HEK293T (cell line): Measurements from ENCODE around the gene MED1.

ENCODE experiments used
- CTCF ChIA-PET: fragments of 350-600 bp; formaldehyde crosslinking; extraction: SDS; loops from one replicate; lab custom pipeline; 2021; ENCODE audit warnings: antibody characterized with exemption, inconsistent platforms; lab: Yijun Ruan, JAX
- POLR2A ChIA-PET: fragments of 350-600 bp; formaldehyde crosslinking; extraction: SDS; loops from one replicate; lab custom pipeline; 2020; ENCODE audit warnings: antibody characterized with exemption, inconsistent platforms; lab: Yijun Ruan, JAX
- DNase-seq: peaks from one replicate; pipeline ENCODE4 v3.0.0; 2012; ENCODE audit warnings: mixed read lengths; ENCODE audit errors: extremely low spot score
- ARNT ChIP-seq: fragments of 450-650 bp; IDR thresholded peaks from 2 replicates; pipeline ENCODE4 v1.6.1; 2017; ENCODE audit warnings: mild to moderate bottlenecking
- BHLHE40 ChIP-seq: fragments of 450-650 bp; IDR thresholded peaks from 2 replicates; pipeline ENCODE4 v1.6.1; 2016; ENCODE audit warnings: mild to moderate bottlenecking, moderate library complexity, borderline replicate concordance
- CTBP1 ChIP-seq: fragments of 450-650 bp; IDR thresholded peaks from 2 replicates; pipeline ENCODE4 v1.6.1; 2016; ENCODE audit warnings: borderline replicate concordance
- ELF4 ChIP-seq: fragments of 450-650 bp; IDR thresholded peaks from 2 replicates; pipeline ENCODE4 v1.6.1; 2017; ENCODE audit warnings: antibody characterized with exemption
- FOXA1 ChIP-seq: fragments of 450-650 bp; IDR thresholded peaks from 2 replicates; pipeline ENCODE4 v1.6.1; 2016; ENCODE audit warnings: mild to moderate bottlenecking
- FOXK2 ChIP-seq: fragments of 450-650 bp; IDR thresholded peaks from 2 replicates; pipeline ENCODE4 v1.6.1; 2016; ENCODE audit warnings: mild to moderate bottlenecking
- FOXM1 ChIP-seq: fragments of 450-650 bp; IDR thresholded peaks from 2 replicates; pipeline ENCODE4 v1.6.1; 2017; ENCODE audit warnings: mild to moderate bottlenecking, borderline replicate concordance
- HDGF ChIP-seq: fragments of 450-650 bp; IDR thresholded peaks from 2 replicates; pipeline ENCODE4 v1.6.1; 2017; ENCODE audit warnings: antibody characterized with exemption, borderline replicate concordance
- L3MBTL2 ChIP-seq: fragments of 450-650 bp; conservative IDR thresholded peaks from 2 replicates; pipeline ENCODE4 v1.6.1; 2016; ENCODE audit warnings: mild to moderate bottlenecking
- LEF1 ChIP-seq: fragments of 450-650 bp; IDR thresholded peaks from 2 replicates; pipeline ENCODE4 v1.6.1; 2017; ENCODE audit warnings: mild to moderate bottlenecking, borderline replicate concordance
- NFRKB ChIP-seq: fragments of 450-650 bp; IDR thresholded peaks from 2 replicates; pipeline ENCODE4 v1.6.1; 2016; ENCODE audit warnings: mild to moderate bottlenecking, moderate library complexity
- SP1 ChIP-seq: fragments of 450-650 bp; IDR thresholded peaks from 2 replicates; pipeline ENCODE4 v1.6.1; 2017
- SUZ12 ChIP-seq: fragments of 450-650 bp; IDR thresholded peaks from 2 replicates; pipeline ENCODE4 v1.6.1; 2016; ENCODE audit warnings: mild to moderate bottlenecking
- TARDBP ChIP-seq: fragments of 450-650 bp; IDR thresholded peaks from 2 replicates; pipeline ENCODE4 v1.6.1; 2016
- ZNF384 ChIP-seq: fragments of 450-650 bp; IDR thresholded peaks from 2 replicates; pipeline ENCODE4 v1.6.1; 2016
- TF ChIP-seq, protein P1 (sequence below): fragments of 450-650 bp; IDR thresholded peaks from 2 replicates; pipeline ENCODE4 v1.6.1; 2016

The MED1 gene

DNA sequence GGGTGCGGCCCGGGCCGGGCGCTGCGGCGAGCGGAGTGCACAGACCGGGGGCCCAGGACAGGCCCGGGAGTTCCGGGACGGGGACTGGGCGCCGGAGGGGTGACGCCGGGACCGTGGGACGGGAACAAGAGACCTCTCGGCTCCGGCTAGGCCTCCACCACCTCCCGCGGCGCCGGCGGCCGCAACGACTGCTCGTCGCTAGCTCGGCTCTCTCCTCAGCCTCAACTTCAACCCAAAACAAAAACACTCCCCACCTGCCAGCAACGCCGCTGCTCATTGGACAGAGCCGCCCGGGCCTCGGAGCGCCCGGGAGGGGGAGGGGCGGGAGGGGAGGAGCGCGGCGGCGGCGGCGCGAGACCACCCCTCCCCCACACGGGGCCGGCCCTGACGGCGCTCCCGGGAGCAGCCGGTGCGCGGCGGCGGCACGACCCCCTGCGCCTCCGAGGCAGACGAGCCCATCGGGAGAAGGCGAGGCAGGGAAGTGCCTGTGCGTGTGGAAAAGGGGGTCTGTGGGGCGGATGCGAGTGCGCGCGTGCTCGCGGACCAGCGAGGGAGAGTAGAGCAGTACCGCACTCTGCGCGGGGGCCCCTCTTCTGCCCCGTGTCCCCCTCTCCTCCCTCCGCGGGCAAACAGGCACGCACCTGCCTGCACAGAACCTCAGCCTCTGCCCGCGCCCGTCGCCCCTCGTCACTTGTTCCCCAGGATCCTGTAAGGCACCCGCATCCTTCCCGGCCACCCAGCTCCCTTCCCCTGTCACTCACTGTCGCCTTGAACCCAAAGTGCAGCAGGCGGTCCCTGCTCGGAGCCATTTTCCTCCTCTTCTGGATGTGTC, 49.4 kb downstream of the MED1 start, which contains the start of gene FBXL20:
Gene FBXL20, minus strand, starts transcription at position 215 of the 832 bp plus-strand sequence. CDS start 224 bp downstream, outside the sequence.
- peak; percentile 87 for DNase-seq
- TF ChIP-seq TARDBP (no peak; the same call in 1 of the 2 replicates), LEF1 (peak; percentile 91), SUZ12 (no peak), ZNF384 (no peak), FOXM1 (no peak), ARNT (0 out of 2 replicates have a peak, but pooled peaks have one; percentile 35), L3MBTL2 (peak; percentile 57), ELF4 (no peak), BHLHE40 (no peak), CTBP1 (no peak), FOXA1 (no peak), FOXK2 (no peak), SP1 (no peak), HDGF (no peak), NFRKB (no peak)
- TF ChIP-seq, protein P1, sequence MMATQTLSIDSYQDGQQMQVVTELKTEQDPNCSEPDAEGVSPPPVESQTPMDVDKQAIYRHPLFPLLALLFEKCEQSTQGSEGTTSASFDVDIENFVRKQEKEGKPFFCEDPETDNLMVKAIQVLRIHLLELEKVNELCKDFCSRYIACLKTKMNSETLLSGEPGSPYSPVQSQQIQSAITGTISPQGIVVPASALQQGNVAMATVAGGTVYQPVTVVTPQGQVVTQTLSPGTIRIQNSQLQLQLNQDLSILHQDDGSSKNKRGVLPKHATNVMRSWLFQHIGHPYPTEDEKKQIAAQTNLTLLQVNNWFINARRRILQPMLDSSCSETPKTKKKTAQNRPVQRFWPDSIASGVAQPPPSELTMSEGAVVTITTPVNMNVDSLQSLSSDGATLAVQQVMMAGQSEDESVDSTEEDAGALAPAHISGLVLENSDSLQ: peak; percentile 97
- ChIA-PET POLR2A (interaction anchor here (0.6 to 2.8 kb wide), 8 partner anchors 16 to 202 kb away, joined by 3 to 11 read pairs (median 4); partner anchors contain the start of genes CDK12 and RPL19), CTCF (interaction anchor here (0.6 to 2.4 kb wide), 2 partner anchors 9 to 220 kb away, joined by 5 to 6 read pairs; no protein-coding TSS in a partner anchor)

- DNase-seq: no peak
- CTCF ChIA-PET: interaction anchor here (0.6 to 2.4 kb wide), 3 partner anchors 8 to 221 kb away, joined by 3 to 6 read pairs (median 5); no protein-coding TSS in a partner anchor
- POLR2A ChIA-PET: interaction anchor here (0.6 to 2.1 kb wide), 6 partner anchors 15 to 201 kb away, joined by 3 to 11 read pairs (median 3); partner anchors contain the start of gene RPL19
- TF ChIP-seq FOXM1: no peak
- no peak for TF ChIP-seq L3MBTL2
- TF ChIP-seq SUZ12: no peak
- TF ChIP-seq LEF1: no peak
- TF ChIP-seq CTBP1: no peak
- TF ChIP-seq BHLHE40: no peak
- TF ChIP-seq ARNT: no peak
- TF ChIP-seq, protein P1: no peak
- no peak for TF ChIP-seq TARDBP
- no peak for TF ChIP-seq ELF4
- no peak for TF ChIP-seq FOXK2
- TF ChIP-seq NFRKB: no peak
- no peak for TF ChIP-seq FOXA1
- TF ChIP-seq SP1: no peak
- no peak for TF ChIP-seq ZNF384
These were observed 50.3 kb downstream of the MED1 start for GRCh38 chr17:39400547-39401411.

GRCh38 chr17:39399791-39400190, 51.3 kb downstream of the MED1 start:
- TF ChIP-seq SP1 (no peak), FOXA1 (no peak), BHLHE40 (no peak), LEF1 (no peak), ELF4 (no peak), L3MBTL2 (no peak), HDGF (no peak), ARNT (no peak), NFRKB (no peak), SUZ12 (no peak), ZNF384 (no peak), FOXM1 (no peak), FOXK2 (no peak), CTBP1 (no peak), TARDBP (no peak)
- TF ChIP-seq, protein P1: no peak
- CTCF ChIA-PET: interaction anchor here (1.4 kb wide), 1 partner anchor 193 kb away, joined by 3 read pairs; no protein-coding TSS in a partner anchor
- DNase-seq: no peak
- POLR2A ChIA-PET: interaction anchor here (1.3 to 2.1 kb wide), 2 partner anchors 10 to 200 kb away, joined by 4 to 11 read pairs; partner anchors contain the start of gene RPL19

DNA sequence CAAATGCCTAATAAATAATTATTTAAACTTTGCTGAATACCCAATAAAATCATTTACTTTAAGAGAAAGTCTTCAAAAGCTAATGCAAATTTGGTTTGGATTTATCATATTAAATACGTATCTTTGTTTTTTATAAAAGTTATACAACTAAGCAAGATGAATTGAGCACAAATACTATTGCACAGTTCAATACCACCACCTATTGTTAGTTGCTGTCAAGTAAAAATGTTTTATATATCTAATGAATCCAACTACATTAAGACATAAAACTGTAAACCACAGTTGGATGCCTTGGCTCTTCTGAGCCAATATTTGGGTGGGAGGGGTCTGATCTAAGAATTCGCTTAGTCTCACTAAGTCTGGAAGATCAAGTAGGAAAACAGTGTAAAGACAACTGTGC, 57.3 kb downstream of the MED1 start:
- DNase-seq: no peak
- TF ChIP-seq TARDBP: no peak
- TF ChIP-seq, protein P1: no peak
- no peak for TF ChIP-seq LEF1
- no peak for TF ChIP-seq FOXA1
- TF ChIP-seq ARNT: no peak
- no peak for TF ChIP-seq ZNF384
- no peak for TF ChIP-seq ELF4
- TF ChIP-seq FOXK2: no peak
- no peak for TF ChIP-seq HDGF
- no peak for TF ChIP-seq CTBP1
- TF ChIP-seq SUZ12: no peak
- no peak for TF ChIP-seq FOXM1
- TF ChIP-seq BHLHE40: no peak
- no peak for TF ChIP-seq L3MBTL2
- no peak for TF ChIP-seq NFRKB
- TF ChIP-seq SP1: no peak
- ChIA-PET CTCF (interaction anchor here (0.6 kb wide), 1 partner anchor 11 kb away, joined by 4 read pairs; no protein-coding TSS in a partner anchor), POLR2A (no interaction called here)
